Keratinocyte (primary cell): ENCODE data around the gene CEL. TPM values are rescaled to one million over a fixed set of nuclear protein-coding genes. Genes with fewer than 3 reads are reported as not detected.
"Not testable (repeated sequence)": the region's sequence is repeated elsewhere in the genome, so short reads cannot be mapped to it uniquely, and the experiment has no call there.

Experiments used
- DNase-seq: peaks from one replicate; pipeline ENCODE4 v3.0.0-alpha.2; 2011; ENCODE audit warnings: low read depth, missing footprints, low spot score
- FAIRE-seq: peaks from 2 replicates; lab custom pipeline; 2011; peaks lifted over from hg19 to GRCh38; lab: Jason Lieb, UNC
- H2AFZ ChIP-seq: 2 replicates; pipeline ENCODE4 v1.6.0; 2012; ENCODE audit warnings: low read length, control low read depth, inconsistent platforms; ENCODE audit not compliant: control insufficient read depth
- H3K27ac ChIP-seq: 2 replicates; pipeline ENCODE4 v1.5.1; 2011; ENCODE audit warnings: low read length; ENCODE audit not compliant: control insufficient read depth, insufficient read depth
- H3K27me3 ChIP-seq: 3 replicates; pipeline ENCODE4 v1.6.0; 2011; ENCODE audit warnings: low read length; ENCODE audit not compliant: control insufficient read depth, insufficient read depth; ENCODE audit errors: extremely low read depth
- H3K36me3 ChIP-seq, 2 experiments: 2 replicates in 1 of 2; 3 replicates in 1 of 2; pipeline ENCODE4 v1.5.1; 2011; ENCODE audit warnings: low read length in 2 of 2, mild to moderate bottlenecking in 1 of 2; ENCODE audit not compliant: control insufficient read depth in 2 of 2, insufficient read depth in 2 of 2; ENCODE audit errors: extremely low read depth in 1 of 2
- H3K4me1 ChIP-seq: 3 replicates; pipeline ENCODE4 v1.5.1; 2011; ENCODE audit warnings: low read length; ENCODE audit not compliant: control insufficient read depth, insufficient read depth; ENCODE audit errors: extremely low read depth
- H3K4me2 ChIP-seq: 3 replicates; pipeline ENCODE4 v1.6.0; 2011; ENCODE audit warnings: low read depth, low read length; ENCODE audit not compliant: control insufficient read depth, insufficient read depth; ENCODE audit errors: extremely low read depth
- H3K4me3 ChIP-seq, 3 experiments: fragments of 200-600 bp in 1 of 3; sonication (generic) in 1 of 3; 2 replicates in 2 of 3; 3 replicates in 1 of 3; pipeline ENCODE4 v1.5.1; 2011 to 2016; ENCODE audit warnings: low read length in 3 of 3, mild to moderate bottlenecking in 3 of 3, control low read depth in 2 of 3, inconsistent platforms in 1 of 3, low read depth in 1 of 3, mixed read lengths in 1 of 3, mixed run types in 1 of 3, moderate library complexity in 1 of 3; ENCODE audit not compliant: control insufficient read depth in 2 of 3, insufficient read depth in 2 of 3; ENCODE audit errors: extremely low read depth in 1 of 3
- H3K79me2 ChIP-seq: 2 replicates; pipeline ENCODE4 v1.6.0; 2012; ENCODE audit warnings: low read length; ENCODE audit not compliant: control insufficient read depth, insufficient read depth
- H3K9ac ChIP-seq: 3 replicates; pipeline ENCODE4 v1.6.0; 2011; ENCODE audit warnings: low read length; ENCODE audit not compliant: control insufficient read depth, insufficient read depth; ENCODE audit errors: extremely low read depth
- H3K9me1 ChIP-seq: 3 replicates; pipeline ENCODE4 v1.6.0; 2011; ENCODE audit warnings: low read length; ENCODE audit not compliant: control insufficient read depth, insufficient read depth; ENCODE audit errors: extremely low read depth
- H3K9me3 ChIP-seq: 2 replicates; pipeline ENCODE4 v1.5.1; 2012; ENCODE audit warnings: low read depth, low read length; ENCODE audit not compliant: control insufficient read depth
- H4K20me1 ChIP-seq: 3 replicates; pipeline ENCODE4 v1.6.0; 2011; ENCODE audit warnings: low read length; ENCODE audit not compliant: control insufficient read depth, insufficient read depth; ENCODE audit errors: extremely low read depth
- EZH2 ChIP-seq: IDR thresholded peaks from one replicate; pipeline ENCODE4 v1.6.1; 2012; ENCODE audit warnings: inconsistent platforms, mild to moderate bottlenecking, low read length, moderate library complexity
- dilution Hi-C: fragments of 300-500 bp; cut with MboI; formaldehyde crosslinking; loops from one replicate; pipeline ENCODE4 v1.7.0; 2020; ENCODE audit warnings: low sequenced_read_pairs; ENCODE audit not compliant: extremely low pct_ligation_motif_present
- polyA minus RNA-seq, 3 experiments: library from RNA; depleted of rRNA, polyadenylated mRNA; stranded (reverse); fragments of >200 nt; gene quantifications; 1 replicate in 1 of 3; 2 replicates in 1 of 3; 3 replicates in 1 of 3; pipeline ENCODE4 v1.2.3, GENCODE V29; 2011
- polyA plus RNA-seq, 5 experiments: library from polyadenylated mRNA; depleted of rRNA in 3 of 5; stranded (reverse) in 3 of 5; stranded (forward) in 1 of 5; unstranded in 1 of 5; fragments of >200 nt; gene quantifications; 1 replicate in 1 of 5; 2 replicates in 3 of 5; 3 replicates in 1 of 5; pipeline versions ENCODE4 v1.2.1 to v1.2.3, GENCODE V29; 2011 to 2012; ENCODE audit warnings: missing spikeins in 2 of 5, low read depth in 1 of 5, low replicate concordance in 1 of 5
- TF ChIP-seq, protein P1 (sequence below), 3 experiments: IDR thresholded peaks in 1 of 3; conservative IDR thresholded peaks in 1 of 3; optimal IDR thresholded peaks in 1 of 3; 2 replicates in 2 of 3; 3 replicates in 1 of 3; pipeline versions ENCODE3 to v1.5.1; 2011; ENCODE audit warnings: low read length in 3 of 3, mild to moderate bottlenecking in 3 of 3, moderate library complexity in 2 of 3, control low read depth in 1 of 3, inconsistent platforms in 1 of 3; ENCODE audit not compliant: insufficient read depth in 2 of 3; ENCODE audit errors: extremely low read depth in 1 of 3

CEL gene
- polyA plus RNA-seq (0.12 to 0.22 TPM (median 0.16 TPM) in 3 replicates), polyA minus RNA-seq (0.33 to 0.39 TPM (median 0.35 TPM) in 3 replicates)
- polyA plus RNA-seq (2011; ENCODE audit: low read depth) = 0.64 TPM
- polyA plus RNA-seq (2011; cell fraction: cytosol; rRNA removed) = 0.05 and 0.19 TPM in 2 replicates
- polyA plus RNA-seq (2011; cell fraction: nucleus; rRNA removed) = 1.4 and 1.6 TPM in 2 replicates
- 0.33 and 0.82 TPM in 2 replicates for polyA plus RNA-seq (2012; ENCODE audit: low replicate concordance)
- not detected for polyA minus RNA-seq (2011; cell fraction: cytosol; rRNA and poly(A)+ RNA removed)
- 0.53 and 1.0 TPM in 2 replicates for polyA minus RNA-seq (2011; cell fraction: nucleus; rRNA and poly(A)+ RNA removed)

DNA sequence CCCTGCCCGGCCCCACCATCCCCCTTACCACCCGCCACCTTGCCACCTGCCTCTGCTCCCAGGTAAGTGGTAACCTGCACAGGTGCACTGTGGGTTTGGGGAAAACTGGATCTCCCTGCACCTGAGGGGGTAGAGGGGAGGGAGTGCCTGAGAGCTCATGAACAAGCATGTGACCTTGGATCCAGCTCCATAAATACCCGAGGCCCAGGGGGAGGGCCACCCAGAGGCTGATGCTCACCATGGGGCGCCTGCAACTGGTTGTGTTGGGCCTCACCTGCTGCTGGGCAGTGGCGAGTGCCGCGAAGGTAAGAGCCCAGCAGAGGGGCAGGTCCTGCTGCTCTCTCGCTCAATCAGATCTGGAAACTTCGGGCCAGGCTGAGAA, at the start of gene CEL:
TSS of gene CEL (plus strand) at position 218 of the 382 bp plus-strand sequence. CDS start at position 240, 22 bp downstream.
- H3K9ac ChIP-seq, dilution Hi-C loops, H3K36me3 ChIP-seq, H3K27ac ChIP-seq, H3K4me3 ChIP-seq, H3K79me2 ChIP-seq, H3K9me3 ChIP-seq, H3K9me1 ChIP-seq, DNase-seq, H4K20me1 ChIP-seq, H2AFZ ChIP-seq, H3K27me3 ChIP-seq: not testable (repeated sequence)
- peak; percentile 48 for FAIRE-seq
- Histone ChIP-seq H3K4me1 (peaks cover 37% of the 10 kb centered on the region), H3K4me2 (peak within 1 kb of the TSS; percentile 32)

DNA sequence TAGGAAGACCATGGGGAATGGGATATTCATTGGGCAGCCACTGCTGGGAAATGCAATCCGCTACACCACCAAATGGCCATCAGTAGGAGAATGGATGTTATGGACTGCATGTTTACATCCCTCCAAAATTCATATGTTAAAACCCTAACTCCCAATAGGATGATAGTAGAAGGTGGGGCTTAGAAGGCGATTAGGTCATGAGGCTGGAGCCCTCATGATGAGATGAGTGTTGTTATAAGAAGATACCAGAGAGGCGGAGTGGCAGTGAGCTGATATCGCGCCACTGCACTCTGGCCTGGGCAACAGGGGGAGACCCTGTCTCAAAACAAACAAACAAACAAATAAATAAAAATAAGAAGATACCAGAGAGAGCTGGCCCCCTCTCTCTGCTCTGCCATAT, 47.1 kb upstream of the CEL start:
- no peaks in the 10 kb centered on the region for H4K20me1 ChIP-seq
- H3K79me2 ChIP-seq = no peaks in the 10 kb centered on the region
- H3K9me3 ChIP-seq = no peaks in the 10 kb centered on the region
- peaks cover 3% of the 10 kb centered on the region for H3K27me3 ChIP-seq
- H3K9ac ChIP-seq = no peak overlapping the region
- DNase-seq = no peak
- H3K9me1 ChIP-seq = no peaks in the 10 kb centered on the region
- no peak overlapping the region for H3K27ac ChIP-seq
- H3K36me3 ChIP-seq = no peaks in the 10 kb centered on the region
- H3K4me2 ChIP-seq = no peak overlapping the region
- H3K4me1 ChIP-seq = no peaks in the 10 kb centered on the region
- no peak for FAIRE-seq
- no peak overlapping the region for H2AFZ ChIP-seq
- dilution Hi-C loops = no loop called here
- TF ChIP-seq, protein P1, sequence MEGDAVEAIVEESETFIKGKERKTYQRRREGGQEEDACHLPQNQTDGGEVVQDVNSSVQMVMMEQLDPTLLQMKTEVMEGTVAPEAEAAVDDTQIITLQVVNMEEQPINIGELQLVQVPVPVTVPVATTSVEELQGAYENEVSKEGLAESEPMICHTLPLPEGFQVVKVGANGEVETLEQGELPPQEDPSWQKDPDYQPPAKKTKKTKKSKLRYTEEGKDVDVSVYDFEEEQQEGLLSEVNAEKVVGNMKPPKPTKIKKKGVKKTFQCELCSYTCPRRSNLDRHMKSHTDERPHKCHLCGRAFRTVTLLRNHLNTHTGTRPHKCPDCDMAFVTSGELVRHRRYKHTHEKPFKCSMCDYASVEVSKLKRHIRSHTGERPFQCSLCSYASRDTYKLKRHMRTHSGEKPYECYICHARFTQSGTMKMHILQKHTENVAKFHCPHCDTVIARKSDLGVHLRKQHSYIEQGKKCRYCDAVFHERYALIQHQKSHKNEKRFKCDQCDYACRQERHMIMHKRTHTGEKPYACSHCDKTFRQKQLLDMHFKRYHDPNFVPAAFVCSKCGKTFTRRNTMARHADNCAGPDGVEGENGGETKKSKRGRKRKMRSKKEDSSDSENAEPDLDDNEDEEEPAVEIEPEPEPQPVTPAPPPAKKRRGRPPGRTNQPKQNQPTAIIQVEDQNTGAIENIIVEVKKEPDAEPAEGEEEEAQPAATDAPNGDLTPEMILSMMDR (optimal IDR thresholded peaks at IDR 0.05 in 1 of 3, IDR thresholded peaks at IDR 0.05 in 1 of 3, conservative IDR thresholded peaks at IDR 0.05 in 1 of 3; ENCODE audit: extremely low read depth in 1 of 3, insufficient read depth in 2 of 3, low read length in 3 of 3) = no peak
- no peak for TF ChIP-seq EZH2
- H3K4me3 ChIP-seq = no peak overlapping the region
